Endothelial cell of umbilical vein (primary cell): Measurements from ENCODE around the gene OR5H1. TPM values are rescaled to one million over a fixed set of nuclear protein-coding genes. Genes with fewer than 3 reads are reported as not detected.

ENCODE experiments used
- BruUV-seq: library from RNA; stranded (reverse); fragments of 400-500 nt; replicated peaks from 2 replicates; lab custom pipeline; 2021; lab: Mats Ljungman, UMichigan
- CTCF ChIA-PET: fragments of 300-600, 350-600 bp; sonication (Branson Sonifier 250); formaldehyde crosslinking; loops from one replicate; lab custom pipeline; 2021; ENCODE audit warnings: antibody characterized with exemption, inconsistent platforms; lab: Charles Lee
- POLR2A ChIA-PET: fragments of 300-600, 350-600 bp; sonication (Branson Sonifier 250); formaldehyde crosslinking; loops from one replicate; lab custom pipeline; 2021; ENCODE audit warnings: antibody characterized with exemption, inconsistent platforms; lab: Charles Lee
- DNase-seq: peaks from one replicate; pipeline ENCODE4 v3.0.0-alpha.2; 2011; ENCODE audit warnings: low read depth, low spot score
- FAIRE-seq: peaks from 2 replicates; lab custom pipeline; 2011; peaks lifted over from hg19 to GRCh38; lab: Jason Lieb, UNC
- H2AFZ ChIP-seq: 2 replicates; pipeline ENCODE4 v1.6.0; 2012; ENCODE audit warnings: low read depth, low read length, control low read depth, inconsistent platforms
- H3K27ac ChIP-seq: 2 replicates; pipeline ENCODE4 v1.5.1; 2011; ENCODE audit warnings: low read depth, mild to moderate bottlenecking, control low read depth, low read length, moderate library complexity; ENCODE audit not compliant: insufficient read depth
- H3K27me3 ChIP-seq, 2 experiments: 2 replicates each; pipeline versions ENCODE4 v1.6.0 to v1.6.1; 2011; ENCODE audit warnings: low read length in 2 of 2, mixed read lengths in 1 of 2; ENCODE audit not compliant: control insufficient read depth in 2 of 2, insufficient read depth in 2 of 2
- H3K36me3 ChIP-seq, 2 experiments: 2 replicates in 1 of 2; 3 replicates in 1 of 2; pipeline ENCODE4 v1.5.1; 2011; ENCODE audit warnings: low read length in 2 of 2, mild to moderate bottlenecking in 1 of 2, moderate library complexity in 1 of 2; ENCODE audit not compliant: control insufficient read depth in 2 of 2, insufficient read depth in 2 of 2; ENCODE audit errors: extremely low read depth in 1 of 2
- H3K4me1 ChIP-seq: 3 replicates; pipeline ENCODE4 v1.5.1; 2011; ENCODE audit warnings: mild to moderate bottlenecking, low read length; ENCODE audit not compliant: control insufficient read depth, insufficient read depth; ENCODE audit errors: extremely low read depth
- H3K4me2 ChIP-seq: 2 replicates; pipeline ENCODE4 v1.6.1; 2011; ENCODE audit warnings: low read length, control low read depth, mixed read lengths; ENCODE audit not compliant: insufficient read depth
- H3K4me3 ChIP-seq, 3 experiments: fragments of 200-600 bp in 1 of 3; sonication (generic), shearing (Covaris generic) in 1 of 3; replicated peaks in 1 of 3; 2 replicates each; pipeline ENCODE4 v1.5.1; 2011 to 2016; ENCODE audit warnings: control low read depth in 3 of 3, low read length in 3 of 3, mild to moderate bottlenecking in 2 of 3, inconsistent platforms in 1 of 3, low read depth in 1 of 3, moderate library complexity in 1 of 3; ENCODE audit not compliant: insufficient read depth in 1 of 3
- H3K79me2 ChIP-seq: 2 replicates; pipeline ENCODE4 v1.6.0; 2012; ENCODE audit warnings: low read length, inconsistent platforms; ENCODE audit not compliant: control insufficient read depth, insufficient read depth
- H3K9ac ChIP-seq: replicated peaks from 2 replicates; pipeline ENCODE3; 2011; ENCODE audit warnings: low read length, control low read depth; ENCODE audit not compliant: insufficient read depth; ENCODE audit errors: extremely low read depth
- H3K9me1 ChIP-seq: replicated peaks from 3 replicates; pipeline ENCODE4 v1.6.0; 2011; ENCODE audit warnings: mild to moderate bottlenecking, low read length; ENCODE audit not compliant: control insufficient read depth, insufficient read depth; ENCODE audit errors: extremely low read depth
- H3K9me3 ChIP-seq: replicated peaks from 2 replicates; pipeline ENCODE4 v1.5.1; 2012; ENCODE audit warnings: low read length, inconsistent platforms; ENCODE audit not compliant: control insufficient read depth, insufficient read depth
- H4K20me1 ChIP-seq: replicated peaks from 2 replicates; pipeline ENCODE3; 2011; ENCODE audit warnings: mild to moderate bottlenecking, low read length; ENCODE audit not compliant: control insufficient read depth, insufficient read depth; ENCODE audit errors: extremely low read depth
- EZH2 ChIP-seq: IDR thresholded peaks from 2 replicates; pipeline ENCODE4 v1.6.1; 2012; ENCODE audit warnings: borderline replicate concordance, low read depth, mild to moderate bottlenecking, moderate library complexity, low read length, inconsistent platforms; ENCODE audit not compliant: severe bottlenecking
- FOS ChIP-seq: IDR thresholded peaks from 2 replicates; pipeline ENCODE4 v1.6.1; 2011; ENCODE audit warnings: mild to moderate bottlenecking, low read length, moderate library complexity, borderline replicate concordance; ENCODE audit not compliant: insufficient read depth
- GATA2 ChIP-seq: IDR thresholded peaks from 2 replicates; pipeline ENCODE4 v1.7.0; 2011; ENCODE audit warnings: low read depth, mild to moderate bottlenecking, moderate library complexity, mixed read lengths, low read length; ENCODE audit not compliant: insufficient read length, insufficient read depth
- JUN ChIP-seq: IDR thresholded peaks from 2 replicates; pipeline ENCODE4 v1.6.1; 2011; ENCODE audit warnings: borderline replicate concordance, low read depth; ENCODE audit not compliant: insufficient read length, insufficient read depth
- POLR2A ChIP-seq: IDR thresholded peaks from 2 replicates; pipeline ENCODE4 v1.6.1; 2012; ENCODE audit warnings: low read depth, mild to moderate bottlenecking, control low read depth, low read length
- POLR2AphosphoS5 ChIP-seq: IDR thresholded peaks from 2 replicates; pipeline ENCODE4 v1.6.1; 2012; ENCODE audit warnings: low read depth, mild to moderate bottlenecking, control low read depth, low read length, moderate library complexity; ENCODE audit not compliant: insufficient read depth
- dilution Hi-C: fragments of 300-500 bp; cut with MboI; formaldehyde crosslinking; loops from one replicate; pipeline ENCODE4 v1.15.0; 2019; ENCODE audit warnings: low sequenced_read_pairs; ENCODE audit not compliant: extremely low pct_ligation_motif_present
- intact Hi-C: fragments of 100-400 bp; cut with micrococcal nuclease; formaldehyde crosslinking; loops from one replicate; pipeline ENCODE4 v1.10.0; 2022
- polyA plus RNA-seq, 4 experiments: library from polyadenylated mRNA; depleted of rRNA in 3 of 4; stranded (reverse) in 3 of 4; unstranded in 1 of 4; fragments of >200 nt; gene quantifications; 2 replicates each; pipeline versions ENCODE4 v1.2.1 to v1.2.3, GENCODE V29; 2011 to 2012; ENCODE audit warnings: missing spikeins in 1 of 4
- total RNA-seq: library from RNA; stranded (reverse); gene quantifications from 2 replicates; pipeline ENCODE4 v1.2.3, GENCODE V29; 2021
- TF ChIP-seq, protein P1 (sequence below), 2 donors: IDR thresholded peaks; 1 replicate in 1 of 2; 2 replicates in 1 of 2; pipeline ENCODE4 v1.5.1; 2011; ENCODE audit warnings: low read length in 2 of 2, mild to moderate bottlenecking in 2 of 2, moderate library complexity in 2 of 2, control low read depth in 1 of 2, inconsistent platforms in 1 of 2, low read depth in 1 of 2; ENCODE audit not compliant: insufficient read depth in 1 of 2; ENCODE audit errors: extremely low read depth in 1 of 2
- TF ChIP-seq, protein P2 (sequence below): IDR thresholded peaks from 2 replicates; pipeline ENCODE4 v1.6.1; 2011; ENCODE audit not compliant: insufficient read depth, insufficient read length

OR5H1 gene
- total and polyA plus RNA-seq, 2 donors (not counting 3 experiments of a cell fraction or from before 2014, with no cell fraction given) = not detected

GRCh38 chr3:98185180-98185579 is 54.7 kb downstream of the OR5H1 start:
- H3K4me3 ChIP-seq = no peak overlapping the region
- no peaks in the 10 kb centered on the region for H3K9me3 ChIP-seq
- no peaks in the 10 kb centered on the region for H3K36me3 ChIP-seq
- TF ChIP-seq, protein P1, sequence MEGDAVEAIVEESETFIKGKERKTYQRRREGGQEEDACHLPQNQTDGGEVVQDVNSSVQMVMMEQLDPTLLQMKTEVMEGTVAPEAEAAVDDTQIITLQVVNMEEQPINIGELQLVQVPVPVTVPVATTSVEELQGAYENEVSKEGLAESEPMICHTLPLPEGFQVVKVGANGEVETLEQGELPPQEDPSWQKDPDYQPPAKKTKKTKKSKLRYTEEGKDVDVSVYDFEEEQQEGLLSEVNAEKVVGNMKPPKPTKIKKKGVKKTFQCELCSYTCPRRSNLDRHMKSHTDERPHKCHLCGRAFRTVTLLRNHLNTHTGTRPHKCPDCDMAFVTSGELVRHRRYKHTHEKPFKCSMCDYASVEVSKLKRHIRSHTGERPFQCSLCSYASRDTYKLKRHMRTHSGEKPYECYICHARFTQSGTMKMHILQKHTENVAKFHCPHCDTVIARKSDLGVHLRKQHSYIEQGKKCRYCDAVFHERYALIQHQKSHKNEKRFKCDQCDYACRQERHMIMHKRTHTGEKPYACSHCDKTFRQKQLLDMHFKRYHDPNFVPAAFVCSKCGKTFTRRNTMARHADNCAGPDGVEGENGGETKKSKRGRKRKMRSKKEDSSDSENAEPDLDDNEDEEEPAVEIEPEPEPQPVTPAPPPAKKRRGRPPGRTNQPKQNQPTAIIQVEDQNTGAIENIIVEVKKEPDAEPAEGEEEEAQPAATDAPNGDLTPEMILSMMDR (IDR thresholded peaks at IDR 0.05; ENCODE audit: extremely low read depth in 1 of 2, insufficient read depth in 1 of 2, low read depth in 1 of 2, low read length in 2 of 2) = no peak
- TF ChIP-seq FOS = no peak
- TF ChIP-seq, protein P2, sequence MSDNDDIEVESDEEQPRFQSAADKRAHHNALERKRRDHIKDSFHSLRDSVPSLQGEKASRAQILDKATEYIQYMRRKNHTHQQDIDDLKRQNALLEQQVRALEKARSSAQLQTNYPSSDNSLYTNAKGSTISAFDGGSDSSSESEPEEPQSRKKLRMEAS = no peak
- TF ChIP-seq JUN = no peak
- TF ChIP-seq GATA2 = no peak
- no peak for TF ChIP-seq POLR2A
- no peak for TF ChIP-seq EZH2
- TF ChIP-seq POLR2AphosphoS5 = no peak
- POLR2A ChIA-PET = no interaction called here
- H3K4me2 ChIP-seq = no peak overlapping the region
- BruUV-seq = no TSS peak
- FAIRE-seq (no peak), DNase-seq (no peak)
- intact Hi-C loops (no loop called here), dilution Hi-C loops (no loop called here)
- H3K4me1 ChIP-seq = no peaks in the 10 kb centered on the region
- H3K79me2 ChIP-seq = no peaks in the 10 kb centered on the region
- no peak overlapping the region for H2AFZ ChIP-seq
- CTCF ChIA-PET = no interaction called here
- H3K9me1 ChIP-seq = no peaks in the 10 kb centered on the region
- no peak overlapping the region for H3K9ac ChIP-seq
- no peak overlapping the region for H3K27ac ChIP-seq
- H4K20me1 ChIP-seq = no peaks in the 10 kb centered on the region
- H3K27me3 ChIP-seq = no peaks in the 10 kb centered on the region

Other genes with a start within 250 kb of the OR5H1 start
- 24.5 and 30.5 TPM in 2 replicates for gene RIOX2, start 158.3 kb upstream of the OR5H1 start, total RNA-seq
- 10.3 and 14.5 TPM in 2 replicates for gene RIOX2, start 158.3 kb upstream of the OR5H1 start, polyA plus RNA-seq
- gene GABRR3, start 95.4 kb upstream of the OR5H1 start, total RNA-seq = not detected in 2 replicates
- not detected in 2 replicates for gene GABRR3, start 95.4 kb upstream of the OR5H1 start, polyA plus RNA-seq
- not detected in 2 replicates for gene OR5AC2, start 43.5 kb upstream of the OR5H1 start, total RNA-seq
- gene OR5AC2, start 43.5 kb upstream of the OR5H1 start, polyA plus RNA-seq = not detected in 2 replicates
- 0.05 TPM in 1 of 2 replicates, not detected in the other for gene OR5H14, start 16.8 kb downstream of the OR5H1 start, total RNA-seq
- not detected in 2 replicates for gene OR5H14, start 16.8 kb downstream of the OR5H1 start, polyA plus RNA-seq
- gene OR5H15, start 36.0 kb downstream of the OR5H1 start, total RNA-seq = not detected in 2 replicates
- not detected in 2 replicates for gene OR5H15, start 36.0 kb downstream of the OR5H1 start, polyA plus RNA-seq
- not detected in 2 replicates for gene OR5H6, start 133.5 kb downstream of the OR5H1 start, total RNA-seq
- not detected in 2 replicates for gene OR5H6, start 133.5 kb downstream of the OR5H1 start, polyA plus RNA-seq
- gene OR5H2, start 151.8 kb downstream of the OR5H1 start, total RNA-seq = not detected in 2 replicates
- not detected in 2 replicates for gene OR5H2, start 151.8 kb downstream of the OR5H1 start, polyA plus RNA-seq
- not detected in 2 replicates for gene OR5K4, start 223.1 kb downstream of the OR5H1 start, total RNA-seq
- gene OR5K4, start 223.1 kb downstream of the OR5H1 start, polyA plus RNA-seq = not detected in 2 replicates